GM12801 (cell line): ENCODE data around the gene RBM33.

Experiments used
- TF ChIP-seq, protein P1 (sequence below): IDR thresholded peaks from one replicate; pipeline ENCODE4 v1.5.1; 2011; ENCODE audit warnings: control low read depth; ENCODE audit not compliant: insufficient read length; ENCODE audit errors: extremely low read depth

The RBM33 gene

DNA sequence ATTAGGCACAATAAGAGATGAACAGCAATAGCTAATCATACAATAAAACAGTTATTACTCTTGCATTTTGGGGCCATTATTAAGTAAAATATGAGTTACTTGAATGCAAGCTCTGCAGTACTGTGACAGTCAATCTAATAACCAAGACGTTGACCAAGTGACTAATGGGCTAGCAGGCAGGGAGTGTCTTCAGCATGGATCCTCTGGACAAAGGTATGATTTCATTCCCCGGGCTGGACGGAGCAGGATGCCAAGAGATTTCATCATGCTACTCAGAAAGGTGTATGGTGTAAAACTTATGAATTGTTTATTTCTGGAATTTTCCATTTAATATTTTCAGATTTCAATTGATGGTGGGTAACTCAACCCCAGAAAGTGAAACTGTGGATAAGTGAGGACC, 86.9 kb downstream of the RBM33 start:
- TF ChIP-seq, protein P1, sequence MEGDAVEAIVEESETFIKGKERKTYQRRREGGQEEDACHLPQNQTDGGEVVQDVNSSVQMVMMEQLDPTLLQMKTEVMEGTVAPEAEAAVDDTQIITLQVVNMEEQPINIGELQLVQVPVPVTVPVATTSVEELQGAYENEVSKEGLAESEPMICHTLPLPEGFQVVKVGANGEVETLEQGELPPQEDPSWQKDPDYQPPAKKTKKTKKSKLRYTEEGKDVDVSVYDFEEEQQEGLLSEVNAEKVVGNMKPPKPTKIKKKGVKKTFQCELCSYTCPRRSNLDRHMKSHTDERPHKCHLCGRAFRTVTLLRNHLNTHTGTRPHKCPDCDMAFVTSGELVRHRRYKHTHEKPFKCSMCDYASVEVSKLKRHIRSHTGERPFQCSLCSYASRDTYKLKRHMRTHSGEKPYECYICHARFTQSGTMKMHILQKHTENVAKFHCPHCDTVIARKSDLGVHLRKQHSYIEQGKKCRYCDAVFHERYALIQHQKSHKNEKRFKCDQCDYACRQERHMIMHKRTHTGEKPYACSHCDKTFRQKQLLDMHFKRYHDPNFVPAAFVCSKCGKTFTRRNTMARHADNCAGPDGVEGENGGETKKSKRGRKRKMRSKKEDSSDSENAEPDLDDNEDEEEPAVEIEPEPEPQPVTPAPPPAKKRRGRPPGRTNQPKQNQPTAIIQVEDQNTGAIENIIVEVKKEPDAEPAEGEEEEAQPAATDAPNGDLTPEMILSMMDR: no peak

DNA sequence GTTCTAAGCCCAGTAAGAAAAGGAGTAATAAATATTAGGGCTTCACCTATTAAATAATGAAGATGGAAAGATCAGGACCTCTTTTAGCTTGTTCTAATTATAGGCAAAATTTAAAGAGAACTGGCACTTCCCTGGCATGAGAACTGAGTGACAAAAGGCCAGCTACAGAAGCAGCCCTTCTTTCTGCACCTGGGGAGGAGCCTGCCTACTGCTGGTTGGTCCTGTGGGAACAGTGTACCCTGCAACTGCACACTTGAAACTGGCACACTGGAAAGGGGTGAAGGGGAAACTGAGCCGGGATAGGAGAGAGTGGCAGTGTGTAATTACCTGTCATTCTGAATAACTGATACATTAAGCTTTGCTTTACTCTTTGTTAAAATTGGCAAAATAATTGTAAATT, 87.4 kb downstream of the RBM33 start:
- TF ChIP-seq, protein P1: no peak

- TF ChIP-seq, protein P1: no peak
These were observed 87.8 kb downstream of the RBM33 start for GRCh38 chr7:155732286-155732685.

DNA sequence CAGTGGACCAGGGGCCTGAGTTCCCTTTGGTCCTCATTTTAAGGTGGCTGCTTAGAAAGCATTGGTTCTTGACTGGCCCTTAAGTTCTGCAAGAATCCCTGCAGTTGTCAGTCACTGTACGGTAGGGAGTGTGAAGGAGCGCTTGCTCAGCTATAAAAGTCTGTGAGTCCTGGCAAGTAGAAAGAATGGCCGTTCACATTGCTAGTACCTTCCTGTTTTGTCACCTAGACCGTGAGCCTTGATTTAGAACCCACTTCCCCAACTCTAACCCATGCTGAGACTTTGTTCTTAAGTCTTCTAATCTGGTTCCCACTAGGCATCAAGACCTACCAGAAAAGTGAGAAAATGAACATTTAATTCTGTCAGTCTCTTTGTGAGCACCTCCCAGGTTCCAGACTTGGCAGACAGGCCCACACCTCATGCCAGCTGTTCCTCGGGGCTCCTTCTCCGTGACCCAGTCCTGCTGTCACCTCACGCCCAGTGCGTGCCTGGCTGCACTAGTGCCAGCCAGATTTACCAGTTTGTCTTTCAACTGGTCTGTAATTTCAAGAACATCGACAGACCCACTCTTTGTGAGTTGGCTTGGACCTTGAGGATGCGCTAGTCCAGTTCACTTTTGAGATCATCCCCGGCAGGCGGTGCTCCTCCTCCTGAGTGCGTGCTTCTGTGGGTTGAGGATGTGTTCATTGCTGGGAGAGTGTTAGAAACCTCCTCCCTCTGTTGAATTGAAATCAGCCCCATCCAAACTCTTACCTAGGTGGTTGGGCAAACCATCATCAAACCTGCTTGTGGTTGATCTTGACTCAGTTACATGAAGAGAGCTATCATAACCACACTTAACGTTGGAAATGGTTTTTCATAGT, 89.4 kb downstream of the RBM33 start:
- TF ChIP-seq, protein P1: no peak

DNA sequence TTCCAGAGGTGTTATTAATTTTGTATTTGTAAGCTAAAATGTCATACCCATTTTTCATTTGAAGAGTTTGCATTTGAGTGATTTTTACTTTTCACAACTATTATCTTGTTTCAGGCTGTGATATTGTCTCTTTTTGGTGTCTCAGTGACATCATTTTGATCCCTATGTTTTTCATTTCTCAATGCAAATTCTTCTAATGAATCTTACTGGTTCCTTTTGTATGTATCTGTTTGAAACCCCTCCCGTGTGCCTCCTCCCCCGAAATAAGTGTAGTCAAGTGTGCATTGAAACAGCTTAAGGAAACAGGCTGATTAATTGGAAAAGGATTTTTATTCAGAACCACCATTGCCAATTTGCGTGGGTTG, 90.0 kb downstream of the RBM33 start:
- TF ChIP-seq, protein P1: no peak

GRCh38 chr7:155735442-155736115, 91.1 kb downstream of the RBM33 start:
- TF ChIP-seq, protein P1: no peak

GRCh38 chr7:155737590-155737989, 93.1 kb downstream of the RBM33 start:
- TF ChIP-seq, protein P1: no peak
